Right lobe of liver (tissue), 4 donors: ENCODE data around the gene HSCB.

ENCODE experiments used
- POLR2A ChIP-seq: fragments of 450-650 bp; IDR thresholded peaks from one replicate; pipeline ENCODE4 v1.6.1; 2017; ENCODE audit warnings: antibody characterized with exemption, mild to moderate bottlenecking
- TF ChIP-seq, protein P1 (sequence below), 4 donors: fragments of 200-600 bp in 3 of 4; fragments of 450-650 bp in 1 of 4; IDR thresholded peaks; one replicate each; pipeline versions ENCODE4 v1.5.1 to v1.8.0; 2016 to 2022; ENCODE audit warnings: antibody characterized with exemption in 4 of 4, mild to moderate bottlenecking in 2 of 4
- donor health status: DM: no; HTN: no; CAD: no.
- donor health status: DM: no; HTN: no; CAD: no.
- donor health status: DM: no; HTN: yes; CAD: no.

DNA sequence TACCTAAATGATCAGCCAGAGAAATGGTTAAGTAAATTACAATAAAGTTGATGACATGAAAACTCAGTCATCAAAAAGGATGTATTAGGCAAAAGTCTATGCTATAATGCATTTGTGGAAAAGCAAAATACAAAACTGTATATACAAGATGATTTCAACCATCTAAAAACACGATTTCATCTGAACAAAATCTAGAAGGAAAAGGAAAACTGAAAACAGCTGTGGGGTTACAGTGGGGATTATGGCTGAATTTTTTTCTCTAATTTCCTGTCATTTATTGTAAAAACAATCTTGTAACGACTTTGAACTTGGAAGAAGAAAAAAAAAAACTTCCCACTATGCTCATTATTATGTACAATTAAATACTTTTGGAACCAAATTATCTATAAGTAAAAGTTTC, 30.5 kb upstream of the HSCB start:
- TF ChIP-seq, protein P1, sequence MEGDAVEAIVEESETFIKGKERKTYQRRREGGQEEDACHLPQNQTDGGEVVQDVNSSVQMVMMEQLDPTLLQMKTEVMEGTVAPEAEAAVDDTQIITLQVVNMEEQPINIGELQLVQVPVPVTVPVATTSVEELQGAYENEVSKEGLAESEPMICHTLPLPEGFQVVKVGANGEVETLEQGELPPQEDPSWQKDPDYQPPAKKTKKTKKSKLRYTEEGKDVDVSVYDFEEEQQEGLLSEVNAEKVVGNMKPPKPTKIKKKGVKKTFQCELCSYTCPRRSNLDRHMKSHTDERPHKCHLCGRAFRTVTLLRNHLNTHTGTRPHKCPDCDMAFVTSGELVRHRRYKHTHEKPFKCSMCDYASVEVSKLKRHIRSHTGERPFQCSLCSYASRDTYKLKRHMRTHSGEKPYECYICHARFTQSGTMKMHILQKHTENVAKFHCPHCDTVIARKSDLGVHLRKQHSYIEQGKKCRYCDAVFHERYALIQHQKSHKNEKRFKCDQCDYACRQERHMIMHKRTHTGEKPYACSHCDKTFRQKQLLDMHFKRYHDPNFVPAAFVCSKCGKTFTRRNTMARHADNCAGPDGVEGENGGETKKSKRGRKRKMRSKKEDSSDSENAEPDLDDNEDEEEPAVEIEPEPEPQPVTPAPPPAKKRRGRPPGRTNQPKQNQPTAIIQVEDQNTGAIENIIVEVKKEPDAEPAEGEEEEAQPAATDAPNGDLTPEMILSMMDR (IDR thresholded peaks at IDR 0.05) = no peak
- no peak for TF ChIP-seq POLR2A
